GM23248 (cell line): ENCODE data around the gene KIFC3. TPM values are rescaled to one million over a fixed set of nuclear protein-coding genes. Genes with fewer than 3 reads are reported as not detected.

Experiments
- DNase-seq: peaks from one replicate; pipeline ENCODE4 v3.0.0-alpha.2; 2015
- H2AFZ ChIP-seq: fragments of 200-600 bp; sonication (generic); 2 replicates; pipeline ENCODE4 v1.6.1; 2016; ENCODE audit warnings: antibody characterized with exemption
- H3F3A ChIP-seq: fragments of 200-600 bp; sonication (generic); 2 replicates; pipeline ENCODE4 v1.6.1; 2016; ENCODE audit warnings: mild to moderate bottlenecking, antibody characterized with exemption, mixed run types; ENCODE audit not compliant: insufficient read depth
- H3K27ac ChIP-seq: fragments of 200-600 bp; sonication (generic); 2 replicates; pipeline ENCODE4 v1.5.1; 2016; ENCODE audit warnings: mild to moderate bottlenecking
- H3K27me3 ChIP-seq: fragments of 200-600 bp; sonication (generic); replicated peaks from 2 replicates; pipeline ENCODE4 v1.6.1; 2016; ENCODE audit warnings: mild to moderate bottlenecking; ENCODE audit not compliant: insufficient read depth
- H3K36me3 ChIP-seq: fragments of 200-600 bp; sonication (generic); 2 replicates; pipeline ENCODE4 v1.6.1; 2016; ENCODE audit warnings: low read depth, mild to moderate bottlenecking
- H3K4me1 ChIP-seq: fragments of 200-600 bp; sonication (generic); 2 replicates; pipeline ENCODE4 v1.6.1; 2016; ENCODE audit warnings: mild to moderate bottlenecking; ENCODE audit not compliant: insufficient read depth
- H3K4me2 ChIP-seq: fragments of 200-600 bp; sonication (generic); one replicate; pipeline ENCODE4 v1.6.1; 2016; ENCODE audit warnings: mild to moderate bottlenecking; ENCODE audit not compliant: unreplicated experiment
- H3K4me3 ChIP-seq: fragments of 200-600 bp; sonication (generic); 2 replicates; pipeline ENCODE4 v1.5.1; 2016; ENCODE audit warnings: mild to moderate bottlenecking
- H3K79me2 ChIP-seq: fragments of 200-600 bp; sonication (generic); 2 replicates; pipeline ENCODE4 v1.6.1; 2016; ENCODE audit warnings: mild to moderate bottlenecking; ENCODE audit not compliant: insufficient read depth
- H3K9ac ChIP-seq: fragments of 200-600 bp; sonication (generic); 2 replicates; pipeline ENCODE4 v1.6.1; 2016; ENCODE audit warnings: mild to moderate bottlenecking
- H3K9me2 ChIP-seq: fragments of 200-600 bp; sonication (generic); 2 replicates; pipeline ENCODE4 v1.6.1; 2016; ENCODE audit warnings: mixed run types, mild to moderate bottlenecking, moderate library complexity; ENCODE audit not compliant: insufficient read depth
- H3K9me3 ChIP-seq: fragments of 200-600 bp; sonication (generic); one replicate; pipeline ENCODE4 v1.6.1; 2017; ENCODE audit warnings: low read depth
- H4K20me1 ChIP-seq: fragments of 200-600 bp; sonication (generic); 2 replicates; pipeline ENCODE4 v1.6.0; 2016; ENCODE audit not compliant: insufficient read depth
- EZH2 ChIP-seq: fragments of 200-600 bp; sonication (generic); IDR thresholded peaks from 2 replicates; pipeline ENCODE4 v1.6.1; 2018; ENCODE audit warnings: antibody characterized with exemption, mild to moderate bottlenecking; ENCODE audit not compliant: insufficient read depth, poor library complexity, severe bottlenecking
- EZH2phosphoT487 ChIP-seq: fragments of 200-600 bp; sonication (generic); IDR thresholded peaks from 2 replicates; pipeline ENCODE4 v1.6.1; 2018; ENCODE audit warnings: antibody characterized with exemption, moderate library complexity, mild to moderate bottlenecking, low read depth; ENCODE audit not compliant: insufficient read depth
- WGBS, 2 experiments: methylation state at CpG; one replicate each; pipeline ENCODE4 v1.1.6; 2015 to 2017; ENCODE audit warnings: low lambda C conversion rate in 2 of 2, low coverage in 1 of 2; ENCODE audit errors: missing lambda C conversion rate in 2 of 2; 5-methylcytosine and 5-hydroxymethylcytosine counted together
- in situ Hi-C: fragments of 300-500 bp; cut with MboI; formaldehyde crosslinking; loops from 2 replicates; pipeline ENCODE4 v1.15.0; 2020
- polyA plus RNA-seq: library from polyadenylated mRNA; unstranded; fragments of >200 nt; fragmentation: Nextera tagmentation; extraction: Ambion mirVana; gene quantifications from 2 replicates; pipeline ENCODE4 v1.2.1, GENCODE V29; 2016
- total RNA-seq: library from RNA; depleted of rRNA; stranded (reverse); fragments of >200 nt; shearing (Covaris generic); gene quantifications from 2 replicates; pipeline ENCODE4 v1.2.3, GENCODE V29; 2014

The KIFC3 gene
- total and polyA plus RNA-seq, 2 experiments from 2014 or later, result 27.0 to 65.3 TPM

GRCh38 chr16:57757326-57757786 lies 44.9 kb downstream of the KIFC3 start:
- H3K9me2 ChIP-seq, result no peaks in the 10 kb centered on the region
- 56 to 61% methylated on average over 11 of the region's 11 CpGs for WGBS, 2 experiments
- no peaks in the 10 kb centered on the region for H3K9me3 ChIP-seq
- in situ Hi-C loops, result no loop called here
- no peak for TF ChIP-seq EZH2phosphoT487
- H3K9ac ChIP-seq, result no peak overlapping the region
- H3F3A ChIP-seq, result no peaks in the 10 kb centered on the region
- H3K79me2 ChIP-seq, result no peaks in the 10 kb centered on the region
- H4K20me1 ChIP-seq, result no peaks in the 10 kb centered on the region
- no peaks in the 10 kb centered on the region for H3K27me3 ChIP-seq
- no peak overlapping the region for H2AFZ ChIP-seq
- peak; percentile 81 for DNase-seq
- no peaks in the 10 kb centered on the region for H3K4me1 ChIP-seq
- H3K27ac ChIP-seq, result no peak overlapping the region
- no peaks in the 10 kb centered on the region for H3K36me3 ChIP-seq
- H3K4me2 ChIP-seq, result no peak overlapping the region
- no peak overlapping the region for H3K4me3 ChIP-seq

GRCh38 chr16:57756424-57757325 lies 45.6 kb downstream of the KIFC3 start:
- H3K9me3 ChIP-seq, result no peaks in the 10 kb centered on the region
- H3K4me3 ChIP-seq, result no peak overlapping the region
- no peak for DNase-seq
- no peaks in the 10 kb centered on the region for H4K20me1 ChIP-seq
- WGBS, 2 experiments, result 83 to 85% methylated on average over 15 of the region's 15 CpGs
- H3K27ac ChIP-seq, result no peak overlapping the region
- H3K9ac ChIP-seq, result no peak overlapping the region
- no peaks in the 10 kb centered on the region for H3F3A ChIP-seq
- no peaks in the 10 kb centered on the region for H3K4me1 ChIP-seq
- H3K4me2 ChIP-seq, result no peak overlapping the region
- TF ChIP-seq EZH2phosphoT487 (no peak), EZH2 (no peak)
- H3K79me2 ChIP-seq, result no peaks in the 10 kb centered on the region
- in situ Hi-C loops, result no loop called here
- no peak overlapping the region for H2AFZ ChIP-seq
- H3K36me3 ChIP-seq, result no peaks in the 10 kb centered on the region
- H3K9me2 ChIP-seq, result no peaks in the 10 kb centered on the region
- no peaks in the 10 kb centered on the region for H3K27me3 ChIP-seq

GRCh38 chr16:57755726-57756423 lies 46.4 kb downstream of the KIFC3 start:
- no peaks in the 10 kb centered on the region for H3K27me3 ChIP-seq
- TF ChIP-seq EZH2, result no peak
- no peak for TF ChIP-seq EZH2phosphoT487
- no peak for DNase-seq
- no peaks in the 10 kb centered on the region for H3K79me2 ChIP-seq
- H3K9ac ChIP-seq, result no peak overlapping the region
- H3K27ac ChIP-seq, result no peak overlapping the region
- H3K36me3 ChIP-seq, result no peaks in the 10 kb centered on the region
- no peaks in the 10 kb centered on the region for H4K20me1 ChIP-seq
- in situ Hi-C loops, result no loop called here
- 82 to 85% methylated on average over 15 to 18 of the region's 18 CpGs for WGBS, 2 experiments
- H3K9me2 ChIP-seq, result no peaks in the 10 kb centered on the region
- H3K9me3 ChIP-seq, result no peaks in the 10 kb centered on the region
- no peak overlapping the region for H3K4me2 ChIP-seq
- H3F3A ChIP-seq, result no peaks in the 10 kb centered on the region
- H2AFZ ChIP-seq, result no peak overlapping the region
- H3K4me3 ChIP-seq, result no peak overlapping the region
- no peaks in the 10 kb centered on the region for H3K4me1 ChIP-seq

GRCh38 chr16:57755061-57755684 lies 47.1 kb downstream of the KIFC3 start:
- TF ChIP-seq EZH2 (no peak), EZH2phosphoT487 (no peak)
- Histone ChIP-seq H3F3A (no peaks in the 10 kb centered on the region), H3K27ac (no peak overlapping the region), H3K4me3 (no peak overlapping the region), H3K4me1 (no peaks in the 10 kb centered on the region), H3K36me3 (no peaks in the 10 kb centered on the region), H3K4me2 (no peak overlapping the region), H3K9me2 (no peaks in the 10 kb centered on the region), H2AFZ (no peak overlapping the region), H3K79me2 (no peaks in the 10 kb centered on the region), H4K20me1 (no peaks in the 10 kb centered on the region), H3K27me3 (no peaks in the 10 kb centered on the region), H3K9ac (no peak overlapping the region), H3K9me3 (no peaks in the 10 kb centered on the region)
- in situ Hi-C loops, result no loop called here
- DNase-seq, result no peak
- WGBS, 2 experiments, result 76 to 85% methylated on average over 23 to 24 of the region's 24 CpGs
